ENCODE measurements around the gene TEX14.

- TF ChIP-seq CTCF (optimal IDR thresholded peaks at IDR 0.05 in 1 of 3, IDR thresholded peaks at IDR 0.05 in 1 of 3, conservative IDR thresholded peaks at IDR 0.05 in 1 of 3; ENCODE audit: extremely low read depth in 1 of 3, insufficient read depth in 2 of 3, low read length in 3 of 3), result no peak
- TF ChIP-seq EZH2 (IDR thresholded peaks at IDR 0.05; ENCODE audit: low read length), result no peak
Measured at GRCh38 chr17:58528443-58528842, 163.4 kb downstream of the TEX14 start.

All from keratinocyte (primary cell).